ENCODE results near the gene HGFAC. TPM values are rescaled to one million over a fixed set of nuclear protein-coding genes. Genes with fewer than 3 reads are reported as not detected.

HGFAC gene
- polyA plus RNA-seq, 1 donor from 2014 or later = 16.2 TPM

DNA sequence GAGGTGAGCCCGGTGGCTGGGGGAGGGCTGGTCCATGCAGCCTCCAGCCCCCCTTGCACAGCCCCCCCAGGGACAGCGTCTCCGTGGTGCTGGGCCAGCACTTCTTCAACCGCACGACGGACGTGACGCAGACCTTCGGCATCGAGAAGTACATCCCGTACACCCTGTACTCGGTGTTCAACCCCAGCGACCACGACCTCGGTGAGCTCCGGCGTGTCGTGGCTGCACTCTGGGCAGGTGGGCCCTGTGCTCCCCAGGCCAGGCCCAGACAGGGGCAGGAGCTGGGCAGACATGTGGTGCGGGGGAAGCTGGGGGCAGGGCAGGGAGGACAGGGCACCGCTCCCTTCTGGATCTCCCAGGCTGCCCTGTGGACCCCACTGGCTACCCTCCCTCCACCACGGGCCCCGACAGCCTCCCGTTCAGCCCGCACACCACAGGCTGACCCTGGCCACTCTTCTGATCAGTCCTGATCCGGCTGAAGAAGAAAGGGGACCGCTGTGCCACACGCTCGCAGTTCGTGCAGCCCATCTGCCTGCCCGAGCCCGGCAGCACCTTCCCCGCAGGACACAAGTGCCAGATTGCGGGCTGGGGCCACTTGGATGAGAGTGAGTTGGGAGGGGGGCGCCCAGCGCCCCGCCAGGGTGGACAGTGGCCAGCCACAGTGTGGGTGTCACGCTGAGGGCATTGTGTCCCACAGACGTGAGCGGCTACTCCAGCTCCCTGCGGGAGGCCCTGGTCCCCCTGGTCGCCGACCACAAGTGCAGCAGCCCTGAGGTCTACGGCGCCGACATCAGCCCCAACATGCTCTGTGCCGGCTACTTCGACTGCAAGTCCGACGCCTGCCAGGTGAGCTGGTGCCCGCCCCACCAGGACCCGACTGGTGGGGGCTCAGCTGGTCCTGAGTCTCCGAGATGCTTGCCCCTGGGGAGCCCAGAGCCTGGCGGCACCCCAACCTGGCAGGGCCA is 5.9 kb downstream of the HGFAC start:
- H3K27me3 ChIP-seq (ENCODE audit: insufficient read depth, low read depth, low read length) = no peaks in the 10 kb centered on the region
- H4K20me1 ChIP-seq (ENCODE audit: insufficient read depth) = no peaks in the 10 kb centered on the region
- H3K27ac ChIP-seq (ENCODE audit: low read length) = no peak overlapping the region
- TF ChIP-seq EP300 (conservative IDR thresholded peaks at IDR 0.05; ENCODE audit: poor library complexity, severe bottlenecking) (no peak), EZH2 (IDR thresholded peaks at IDR 0.05; ENCODE audit: borderline replicate concordance, insufficient read depth, low read length, poor library complexity, severe bottlenecking) (no peak), TAF1 (IDR thresholded peaks at IDR 0.05; ENCODE audit: low read depth) (no peak), POLR2AphosphoS5 (IDR thresholded peaks at IDR 0.05) (no peak), RAD21 (conservative IDR thresholded peaks at IDR 0.05) (no peak), SMC3 (conservative IDR thresholded peaks at IDR 0.05; ENCODE audit: poor library complexity) (no peak), MXI1 (conservative IDR thresholded peaks at IDR 0.05; ENCODE audit: poor library complexity, severe bottlenecking) (no peak)
- TF ChIP-seq, protein P1, sequence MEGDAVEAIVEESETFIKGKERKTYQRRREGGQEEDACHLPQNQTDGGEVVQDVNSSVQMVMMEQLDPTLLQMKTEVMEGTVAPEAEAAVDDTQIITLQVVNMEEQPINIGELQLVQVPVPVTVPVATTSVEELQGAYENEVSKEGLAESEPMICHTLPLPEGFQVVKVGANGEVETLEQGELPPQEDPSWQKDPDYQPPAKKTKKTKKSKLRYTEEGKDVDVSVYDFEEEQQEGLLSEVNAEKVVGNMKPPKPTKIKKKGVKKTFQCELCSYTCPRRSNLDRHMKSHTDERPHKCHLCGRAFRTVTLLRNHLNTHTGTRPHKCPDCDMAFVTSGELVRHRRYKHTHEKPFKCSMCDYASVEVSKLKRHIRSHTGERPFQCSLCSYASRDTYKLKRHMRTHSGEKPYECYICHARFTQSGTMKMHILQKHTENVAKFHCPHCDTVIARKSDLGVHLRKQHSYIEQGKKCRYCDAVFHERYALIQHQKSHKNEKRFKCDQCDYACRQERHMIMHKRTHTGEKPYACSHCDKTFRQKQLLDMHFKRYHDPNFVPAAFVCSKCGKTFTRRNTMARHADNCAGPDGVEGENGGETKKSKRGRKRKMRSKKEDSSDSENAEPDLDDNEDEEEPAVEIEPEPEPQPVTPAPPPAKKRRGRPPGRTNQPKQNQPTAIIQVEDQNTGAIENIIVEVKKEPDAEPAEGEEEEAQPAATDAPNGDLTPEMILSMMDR (IDR thresholded peaks at IDR 0.05; ENCODE audit: poor library complexity, severe bottlenecking) = no peak
- TF ChIP-seq, protein P2, sequence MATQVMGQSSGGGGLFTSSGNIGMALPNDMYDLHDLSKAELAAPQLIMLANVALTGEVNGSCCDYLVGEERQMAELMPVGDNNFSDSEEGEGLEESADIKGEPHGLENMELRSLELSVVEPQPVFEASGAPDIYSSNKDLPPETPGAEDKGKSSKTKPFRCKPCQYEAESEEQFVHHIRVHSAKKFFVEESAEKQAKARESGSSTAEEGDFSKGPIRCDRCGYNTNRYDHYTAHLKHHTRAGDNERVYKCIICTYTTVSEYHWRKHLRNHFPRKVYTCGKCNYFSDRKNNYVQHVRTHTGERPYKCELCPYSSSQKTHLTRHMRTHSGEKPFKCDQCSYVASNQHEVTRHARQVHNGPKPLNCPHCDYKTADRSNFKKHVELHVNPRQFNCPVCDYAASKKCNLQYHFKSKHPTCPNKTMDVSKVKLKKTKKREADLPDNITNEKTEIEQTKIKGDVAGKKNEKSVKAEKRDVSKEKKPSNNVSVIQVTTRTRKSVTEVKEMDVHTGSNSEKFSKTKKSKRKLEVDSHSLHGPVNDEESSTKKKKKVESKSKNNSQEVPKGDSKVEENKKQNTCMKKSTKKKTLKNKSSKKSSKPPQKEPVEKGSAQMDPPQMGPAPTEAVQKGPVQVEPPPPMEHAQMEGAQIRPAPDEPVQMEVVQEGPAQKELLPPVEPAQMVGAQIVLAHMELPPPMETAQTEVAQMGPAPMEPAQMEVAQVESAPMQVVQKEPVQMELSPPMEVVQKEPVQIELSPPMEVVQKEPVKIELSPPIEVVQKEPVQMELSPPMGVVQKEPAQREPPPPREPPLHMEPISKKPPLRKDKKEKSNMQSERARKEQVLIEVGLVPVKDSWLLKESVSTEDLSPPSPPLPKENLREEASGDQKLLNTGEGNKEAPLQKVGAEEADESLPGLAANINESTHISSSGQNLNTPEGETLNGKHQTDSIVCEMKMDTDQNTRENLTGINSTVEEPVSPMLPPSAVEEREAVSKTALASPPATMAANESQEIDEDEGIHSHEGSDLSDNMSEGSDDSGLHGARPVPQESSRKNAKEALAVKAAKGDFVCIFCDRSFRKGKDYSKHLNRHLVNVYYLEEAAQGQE (IDR thresholded peaks at IDR 0.05; ENCODE audit: borderline replicate concordance) = no peak
- no peaks in the 10 kb centered on the region for H3K9me3 ChIP-seq (ENCODE audit: low read length)
- no peaks in the 10 kb centered on the region for H3F3A ChIP-seq (ENCODE audit: insufficient read depth, low read length, poor library complexity, severe bottlenecking)
- no peak overlapping the region for H3K9ac ChIP-seq (ENCODE audit: low read length)
- H3K4me3 ChIP-seq (ENCODE audit: low read length) = no peak overlapping the region
- no peaks in the 10 kb centered on the region for H3K9me2 ChIP-seq (ENCODE audit: insufficient read depth, low read length)
- H2AFZ ChIP-seq (ENCODE audit: low read depth, low read length) = no peak overlapping the region
- no peaks in the 10 kb centered on the region for H3K79me2 ChIP-seq (replicated peaks; ENCODE audit: insufficient read depth, low read length)
- no peaks in the 10 kb centered on the region for H3K36me3 ChIP-seq (ENCODE audit: insufficient read depth, low read length)
- no peak overlapping the region for H3K4me2 ChIP-seq (ENCODE audit: low read length)

DNA sequence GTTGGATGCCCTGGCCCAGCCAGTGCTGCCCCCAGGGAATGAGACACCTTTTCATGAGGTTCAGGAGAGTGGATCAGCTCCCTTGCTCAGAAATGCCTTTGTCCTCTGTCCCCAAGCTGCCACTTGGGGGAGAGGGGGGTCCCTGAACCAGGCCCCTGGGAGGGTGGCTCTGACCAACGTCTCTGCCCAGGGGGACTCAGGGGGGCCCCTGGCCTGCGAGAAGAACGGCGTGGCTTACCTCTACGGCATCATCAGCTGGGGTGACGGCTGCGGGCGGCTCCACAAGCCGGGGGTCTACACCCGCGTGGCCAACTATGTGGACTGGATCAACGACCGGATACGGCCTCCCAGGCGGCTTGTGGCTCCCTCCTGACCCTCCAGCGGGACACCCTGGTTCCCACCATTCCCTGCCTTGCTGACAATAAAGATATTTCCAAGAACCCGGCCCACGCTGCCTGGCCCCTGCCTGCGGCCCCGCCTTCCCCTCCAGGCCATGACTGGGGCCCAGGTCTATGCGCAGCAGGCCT is 7.3 kb downstream of the HGFAC start:
- no peaks in the 10 kb centered on the region for H3K9me2 ChIP-seq (ENCODE audit: insufficient read depth, low read length)
- H3K9ac ChIP-seq (ENCODE audit: low read length) = no peak overlapping the region
- no peak overlapping the region for H3K4me2 ChIP-seq (ENCODE audit: low read length)
- H3K4me3 ChIP-seq (ENCODE audit: low read length) = no peak overlapping the region
- no peak overlapping the region for H2AFZ ChIP-seq (ENCODE audit: low read depth, low read length)
- H3K9me3 ChIP-seq (ENCODE audit: low read length) = no peaks in the 10 kb centered on the region
- H3K79me2 ChIP-seq (replicated peaks; ENCODE audit: insufficient read depth, low read length) = no peaks in the 10 kb centered on the region
- no peak for TF ChIP-seq SMC3 (conservative IDR thresholded peaks at IDR 0.05; ENCODE audit: poor library complexity)
- TF ChIP-seq, protein P2 (IDR thresholded peaks at IDR 0.05; ENCODE audit: borderline replicate concordance) = no peak
- TF ChIP-seq POLR2AphosphoS5 (IDR thresholded peaks at IDR 0.05) = no peak
- no peak for TF ChIP-seq TAF1 (IDR thresholded peaks at IDR 0.05; ENCODE audit: low read depth)
- no peak for TF ChIP-seq EZH2 (IDR thresholded peaks at IDR 0.05; ENCODE audit: borderline replicate concordance, insufficient read depth, low read length, poor library complexity, severe bottlenecking)
- TF ChIP-seq, protein P1 (IDR thresholded peaks at IDR 0.05; ENCODE audit: poor library complexity, severe bottlenecking) = no peak
- no peak for TF ChIP-seq EP300 (conservative IDR thresholded peaks at IDR 0.05; ENCODE audit: poor library complexity, severe bottlenecking)
- no peak for TF ChIP-seq MXI1 (conservative IDR thresholded peaks at IDR 0.05; ENCODE audit: poor library complexity, severe bottlenecking)
- no peak for TF ChIP-seq RAD21 (conservative IDR thresholded peaks at IDR 0.05)
- H3K36me3 ChIP-seq (ENCODE audit: insufficient read depth, low read length) = no peaks in the 10 kb centered on the region
- H3F3A ChIP-seq (ENCODE audit: insufficient read depth, low read length, poor library complexity, severe bottlenecking) = no peaks in the 10 kb centered on the region
- H3K27ac ChIP-seq (ENCODE audit: low read length) = no peak overlapping the region
- H3K27me3 ChIP-seq (ENCODE audit: insufficient read depth, low read depth, low read length) = no peaks in the 10 kb centered on the region
- no peaks in the 10 kb centered on the region for H4K20me1 ChIP-seq (ENCODE audit: insufficient read depth)

All from neural cell (in vitro differentiated cells).